GM18507 (cell line): ENCODE data around the gene JOSD2.
A peak's percentile ranks its signal among the peaks of the same experiment; 100 is the strongest.

Experiments
- DNase-seq: peaks from one replicate; pipeline ENCODE4 v3.0.0; 2011; ENCODE audit warnings: low read depth; ENCODE audit not compliant: insufficient read length; ENCODE audit errors: extremely low spot score
- FAIRE-seq: peaks from 2 replicates; lab custom pipeline; 2011; peaks lifted over from hg19 to GRCh38; lab: Jason Lieb, UNC

The JOSD2 gene, protein sequence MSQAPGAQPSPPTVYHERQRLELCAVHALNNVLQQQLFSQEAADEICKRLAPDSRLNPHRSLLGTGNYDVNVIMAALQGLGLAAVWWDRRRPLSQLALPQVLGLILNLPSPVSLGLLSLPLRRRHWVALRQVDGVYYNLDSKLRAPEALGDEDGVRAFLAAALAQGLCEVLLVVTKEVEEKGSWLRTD

DNA sequence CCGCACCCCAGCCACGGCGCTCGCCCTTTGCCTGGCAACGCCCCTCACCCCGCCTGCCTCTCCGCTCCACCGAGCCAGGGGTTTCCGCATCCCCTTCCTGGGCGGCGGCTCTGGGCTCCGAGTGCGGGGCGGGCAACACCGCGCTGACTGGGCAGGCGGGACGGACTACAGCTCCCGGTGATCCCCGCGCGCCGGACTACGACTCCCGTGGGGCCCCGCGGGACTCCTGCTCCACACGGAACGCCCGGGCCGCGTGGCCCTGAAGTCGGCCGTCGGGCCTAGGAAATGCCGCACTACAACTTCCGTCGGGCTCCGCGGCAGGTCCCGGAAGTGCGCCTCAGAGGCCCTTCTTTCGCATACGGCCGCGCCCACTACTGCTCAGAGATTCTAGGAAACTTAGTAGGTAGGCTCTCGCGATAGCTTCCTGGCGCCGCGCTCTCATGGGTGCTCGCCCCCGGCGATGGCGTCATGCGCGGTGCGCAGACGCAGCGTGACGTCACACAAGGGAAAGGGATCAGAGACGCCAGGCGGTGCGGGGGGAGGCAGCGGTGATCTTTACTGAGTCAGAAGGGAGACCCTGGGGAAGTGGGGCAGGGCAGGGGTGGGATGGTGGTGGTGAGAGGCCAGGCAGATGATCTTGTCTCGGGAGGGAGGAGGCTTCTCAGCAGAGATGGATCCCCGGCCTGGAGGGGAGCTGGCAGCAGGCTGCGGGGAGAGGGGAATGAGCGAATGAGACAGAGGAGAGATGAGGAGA lies at the start of gene JOSD2:
JOSD2 (minus strand) TSS at position 123 of the 754 bp plus-strand sequence. CDS start 760 bp downstream, outside the sequence.
- DNase-seq: peak; percentile 100
- FAIRE-seq: peak; percentile 98

DNA sequence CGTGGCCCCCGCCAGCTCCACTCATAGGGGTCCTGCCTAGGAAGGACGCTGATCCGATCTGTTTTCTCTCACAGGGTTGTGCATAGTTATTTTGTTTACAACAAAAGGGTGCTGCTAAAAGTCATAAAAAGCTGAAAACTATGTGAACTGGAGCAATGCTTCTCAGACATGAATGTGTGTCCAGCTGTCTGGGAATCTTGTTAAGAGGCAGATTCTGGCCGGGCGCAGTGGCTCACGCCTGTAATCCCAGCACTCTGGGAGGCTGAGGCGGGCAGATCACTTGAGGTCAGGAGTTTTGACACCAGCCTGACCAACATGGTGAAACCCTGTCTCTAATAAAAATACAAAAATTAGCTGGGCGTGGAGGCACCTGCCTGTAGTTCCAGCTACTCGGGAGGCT lies 48.6 kb upstream of the JOSD2 start:
- DNase-seq: no peak
- no peak for FAIRE-seq

DNA sequence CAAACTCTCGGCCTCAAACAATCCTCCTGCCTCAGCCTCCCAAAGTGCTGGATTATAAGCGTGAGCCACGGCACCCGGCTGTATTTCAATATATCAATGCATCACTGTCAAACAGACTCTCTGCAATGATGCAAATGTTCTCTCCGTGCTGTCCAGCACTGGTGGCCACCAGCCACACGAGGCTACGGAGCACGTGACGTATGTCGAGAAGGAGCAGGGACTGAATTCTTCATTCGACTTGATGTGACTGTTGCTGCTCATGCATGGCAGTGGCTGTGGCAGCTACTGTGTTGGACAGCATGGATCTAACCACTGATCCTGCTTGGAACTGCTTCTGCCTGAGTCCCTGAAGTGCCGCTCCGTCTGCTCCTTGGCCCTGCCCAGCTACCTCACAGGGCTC lies 47.5 kb upstream of the JOSD2 start:
- FAIRE-seq (no peak), DNase-seq (no peak)

DNA sequence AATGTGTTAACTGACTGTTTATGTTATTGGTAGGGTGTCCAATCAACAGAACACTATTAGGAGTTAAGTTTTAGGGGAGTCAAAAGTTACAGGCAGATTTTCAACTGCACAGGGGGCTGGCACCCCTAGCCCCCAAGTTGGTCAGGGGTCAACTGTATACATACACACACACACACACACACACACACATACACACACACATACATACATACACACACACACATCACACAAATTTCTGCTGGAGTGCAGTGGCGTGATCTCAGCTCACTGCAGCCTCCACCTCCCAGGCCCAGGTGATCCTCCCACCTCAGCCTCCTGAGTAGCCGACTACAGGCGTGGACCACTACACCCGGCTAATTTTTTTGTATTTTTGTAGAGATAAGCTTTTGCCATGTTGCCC lies 47.0 kb upstream of the JOSD2 start:
- FAIRE-seq: no peak

DNA sequence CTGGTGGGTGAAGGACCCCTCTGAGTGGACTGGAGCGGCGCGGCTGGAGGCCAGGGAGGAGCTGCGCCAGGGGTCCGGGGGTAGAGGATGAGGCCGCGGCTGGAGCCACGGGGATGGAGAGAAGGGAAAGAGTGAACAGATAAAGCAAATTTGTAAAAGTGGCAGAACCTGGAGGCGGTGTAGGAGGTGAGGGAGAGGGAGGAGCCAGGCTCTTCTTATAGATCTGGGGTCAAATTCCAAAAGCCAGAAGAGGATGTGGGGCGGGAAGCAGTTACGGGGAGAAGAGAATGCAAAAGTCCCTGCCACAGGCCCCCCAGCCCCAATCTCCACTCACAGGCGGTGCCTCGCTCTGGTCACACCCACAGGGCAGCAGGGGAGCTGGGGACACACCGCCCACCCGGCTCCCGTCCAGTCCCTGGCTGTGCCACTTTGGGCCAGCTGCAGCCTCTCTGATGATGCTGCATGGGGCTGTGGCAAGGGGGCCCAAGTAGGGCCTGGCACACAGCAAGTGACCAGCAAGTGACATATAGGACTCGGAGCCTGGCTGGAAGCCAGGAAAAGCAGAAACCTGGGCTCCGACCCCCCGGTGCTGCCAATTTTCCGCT lies 46.1 kb upstream of the JOSD2 start:
- FAIRE-seq (no peak), DNase-seq (no peak)

More for the DNA sequence above, 47.0 kb upstream of the JOSD2 start:
- no peak for DNase-seq

DNA sequence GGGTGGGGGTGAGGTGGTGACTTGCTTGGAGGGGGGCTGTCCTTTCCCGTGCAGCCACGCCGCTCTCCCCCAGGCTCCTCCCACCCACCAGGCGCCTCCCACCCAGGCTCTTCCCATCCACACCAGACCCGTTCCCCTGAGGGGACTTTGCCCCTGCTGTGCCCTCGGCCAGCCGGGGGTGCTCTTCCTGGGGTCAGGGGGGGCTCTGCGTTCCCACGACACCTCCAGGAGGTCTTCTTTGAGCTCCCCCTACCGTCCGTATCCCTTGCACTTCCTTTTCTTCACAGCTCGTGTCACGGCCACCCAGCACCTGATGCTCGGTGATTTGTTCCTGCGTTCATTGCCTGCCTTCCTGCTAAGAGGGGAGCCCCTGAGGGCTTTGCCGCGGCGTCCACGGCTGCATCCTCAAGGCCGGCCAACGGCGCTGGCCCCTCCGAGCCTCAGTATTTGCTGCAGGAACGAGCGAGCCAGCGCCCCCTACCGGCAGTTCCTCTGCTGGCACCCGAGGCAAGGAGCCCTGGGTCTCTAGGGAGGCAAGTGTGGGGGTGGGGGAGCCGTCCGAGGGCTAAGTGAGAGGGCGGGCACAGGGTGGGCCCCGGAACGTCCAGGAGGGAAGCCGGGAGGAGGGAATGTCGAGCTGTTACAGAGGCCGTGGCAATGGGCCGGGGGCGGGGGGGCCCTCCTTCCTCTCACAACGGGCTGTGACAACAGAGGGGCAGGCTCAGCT lies 45.5 kb upstream of the JOSD2 start:
- peak; percentile 86 for DNase-seq
- FAIRE-seq: peak; percentile 51

DNA sequence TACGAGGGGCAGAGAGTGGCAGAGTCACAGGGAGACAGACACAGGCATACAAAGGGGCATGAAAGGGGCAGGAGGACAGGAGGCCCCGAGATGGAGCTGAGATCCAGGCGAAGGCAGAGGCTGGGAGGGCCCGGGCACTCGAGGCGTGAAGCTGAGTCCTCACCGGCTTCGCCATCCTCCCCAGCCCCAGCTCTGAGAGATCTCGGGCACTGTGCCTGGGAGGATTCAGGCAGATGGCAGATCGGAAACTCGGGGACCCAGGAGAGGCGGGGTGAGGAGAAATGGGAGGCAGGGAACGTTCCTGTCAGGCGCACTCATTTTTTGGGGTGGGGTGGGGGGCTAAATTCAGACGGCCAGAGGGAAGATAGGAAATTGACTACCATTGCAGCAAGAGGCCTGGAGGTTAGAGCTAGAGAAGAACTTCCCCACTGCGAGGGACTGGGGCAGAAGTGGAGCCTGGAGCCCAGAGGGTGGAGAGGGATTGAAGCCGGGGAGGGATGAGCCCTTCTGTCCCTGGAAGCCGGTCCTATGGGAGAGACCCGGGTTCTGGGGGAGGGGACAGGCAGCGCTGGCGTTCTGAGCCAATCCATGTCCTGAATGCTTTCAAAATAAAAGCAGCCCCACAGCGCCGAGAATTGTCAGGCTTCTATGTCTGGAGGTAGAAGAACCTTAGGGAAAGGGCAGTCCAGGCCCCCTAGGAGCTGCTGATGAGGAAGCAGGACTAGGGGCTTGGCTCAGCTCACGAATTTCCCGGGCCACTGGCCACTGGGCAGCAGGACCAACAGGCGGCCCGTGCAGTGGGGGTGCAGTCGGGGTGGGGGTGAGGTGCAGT lies 44.7 kb upstream of the JOSD2 start:
- FAIRE-seq (no peak), DNase-seq (no peak)

DNA sequence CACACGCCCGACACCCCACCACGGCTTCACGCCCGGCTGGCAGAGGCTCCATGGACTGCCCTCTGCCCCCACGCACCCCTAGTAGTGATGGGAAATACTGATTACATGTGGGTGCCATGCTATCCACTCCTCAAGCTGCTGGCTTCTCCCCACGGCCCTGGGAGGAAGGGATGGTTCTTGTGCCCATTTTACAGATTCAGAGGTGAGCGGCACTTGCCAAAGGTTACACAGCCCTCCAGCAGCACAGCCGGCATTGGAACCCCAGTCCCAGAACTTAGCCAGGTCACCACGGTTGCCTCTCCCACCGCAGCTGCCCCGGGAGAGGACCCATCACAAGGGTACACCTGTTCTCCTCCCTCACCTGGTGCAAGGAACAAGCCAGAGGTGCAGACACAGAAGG lies 44.0 kb upstream of the JOSD2 start:
- DNase-seq (no peak), FAIRE-seq (no peak)

DNA sequence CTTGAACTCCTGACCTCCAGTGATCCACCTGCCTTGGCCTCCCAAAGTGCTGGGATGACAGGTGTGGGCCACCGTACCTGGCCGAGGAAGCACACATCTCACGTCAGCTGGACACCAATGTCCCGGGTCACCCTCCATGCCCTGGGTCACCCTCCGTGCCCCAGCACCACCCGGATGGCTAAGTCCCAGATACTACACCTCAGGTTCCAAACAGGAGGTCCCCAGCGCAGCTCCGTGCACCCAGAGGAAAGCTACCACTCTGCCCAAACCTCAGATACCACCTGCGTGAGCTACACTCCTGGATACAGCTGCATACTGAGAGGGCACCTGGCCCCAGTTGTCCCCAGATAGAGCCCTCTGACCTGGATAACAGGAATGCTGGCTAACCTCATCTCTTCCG lies 43.2 kb upstream of the JOSD2 start:
- DNase-seq: no peak
- FAIRE-seq: no peak

DNA sequence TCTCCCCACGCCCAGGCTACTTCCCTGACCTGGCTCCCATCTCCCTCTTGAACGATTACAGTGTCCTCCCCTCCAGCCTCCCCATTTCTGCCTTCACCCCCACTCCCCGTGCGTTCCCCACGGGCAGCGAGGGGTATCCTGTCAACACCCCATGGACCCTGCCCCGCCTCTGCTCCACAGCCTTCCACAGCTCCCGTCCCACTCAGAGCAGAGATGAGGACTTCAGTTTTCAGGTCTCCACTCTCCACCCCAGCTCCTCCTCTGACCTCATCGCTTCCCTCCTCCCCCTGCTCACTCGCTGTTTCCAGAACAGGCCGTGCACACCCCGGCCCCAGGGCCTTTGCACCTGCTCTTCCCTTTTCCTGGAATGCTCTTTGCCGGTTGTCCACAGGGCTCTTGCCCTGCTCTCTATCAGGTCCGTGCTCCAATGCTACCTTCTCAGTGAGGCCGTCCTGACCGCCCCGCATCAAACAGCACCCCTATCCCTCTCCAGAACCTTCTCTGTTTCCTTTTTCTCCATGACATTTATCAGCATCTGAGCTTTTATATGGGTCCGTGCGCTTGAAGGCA lies 42.2 kb upstream of the JOSD2 start:
- DNase-seq (no peak), FAIRE-seq (no peak)

DNA sequence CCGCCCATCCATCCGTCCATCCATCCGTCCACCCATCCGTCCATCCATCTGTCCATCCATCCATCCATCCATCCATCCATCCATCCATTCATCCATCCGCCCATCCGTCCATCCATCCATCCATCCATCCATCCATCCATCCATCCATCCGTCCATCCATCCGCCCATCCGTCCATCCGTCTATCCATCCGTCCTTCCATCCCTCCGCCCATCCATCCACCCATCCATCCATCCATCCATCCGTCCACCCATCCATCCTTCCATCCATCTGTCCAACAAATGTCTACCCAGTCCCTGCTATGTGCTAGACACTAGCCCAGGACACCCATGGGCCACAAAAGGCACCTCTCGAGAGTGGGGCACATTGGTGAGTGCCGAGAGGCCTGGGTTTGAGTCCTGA lies 41.5 kb upstream of the JOSD2 start:
- FAIRE-seq: no peak
- DNase-seq: no peak

DNA sequence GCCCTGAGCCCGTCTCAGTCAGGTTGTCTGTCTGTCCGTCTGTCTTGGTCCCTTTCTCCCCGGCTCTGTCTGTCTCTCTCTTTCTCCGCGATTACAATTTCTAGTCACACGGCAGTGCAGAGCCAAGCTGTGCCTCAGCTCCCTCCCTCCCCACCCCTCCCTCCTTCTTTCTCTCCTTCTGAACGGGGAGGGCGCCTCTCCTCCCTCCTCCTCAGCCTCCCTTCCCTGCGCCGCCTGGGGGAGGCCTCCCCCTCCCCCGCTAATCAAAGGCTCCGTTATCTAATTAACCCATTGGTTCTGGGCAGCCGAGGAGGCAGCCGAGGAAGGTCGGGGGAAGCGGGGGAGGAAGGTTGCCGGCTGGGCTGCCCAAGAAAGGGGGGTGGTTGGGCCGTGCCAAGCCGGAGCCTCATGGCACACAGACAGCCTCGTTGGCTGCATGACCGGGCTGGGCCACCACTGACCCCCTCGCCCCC lies 40.8 kb upstream of the JOSD2 start:
- DNase-seq: no peak
- no peak for FAIRE-seq

DNA sequence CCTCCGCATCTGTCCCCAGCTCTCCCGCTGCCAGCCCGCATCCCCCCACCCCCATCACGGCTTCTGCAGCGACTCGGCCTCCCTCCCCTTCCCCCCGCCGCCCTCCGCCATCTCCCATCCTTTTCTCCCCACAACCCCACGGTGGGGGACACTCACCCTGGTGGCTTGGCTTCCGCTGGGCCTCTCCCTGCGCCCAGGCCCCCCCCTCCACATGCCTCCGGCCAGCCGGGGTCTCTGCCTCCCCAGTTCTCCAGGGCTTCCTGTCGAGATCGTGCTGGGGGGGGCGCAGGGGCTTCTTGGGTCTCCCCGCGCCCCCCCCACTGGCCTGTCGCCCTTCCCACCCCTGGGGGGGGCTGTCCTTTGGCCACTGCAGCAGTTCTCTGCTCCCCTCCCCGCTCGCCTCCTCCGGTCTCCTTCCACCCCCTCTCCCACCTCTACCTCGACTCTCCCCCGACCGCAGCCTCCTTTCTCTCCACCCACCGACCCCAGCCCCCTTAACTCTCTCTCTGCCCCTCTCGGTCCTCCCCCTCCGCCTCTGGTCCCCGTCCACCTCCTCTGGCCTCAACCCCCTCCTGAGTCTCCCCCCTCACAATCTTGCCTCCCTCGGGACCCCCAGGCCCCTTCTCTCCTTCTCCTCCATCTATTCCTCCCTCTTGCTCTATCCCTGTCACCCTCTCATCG lies 40.2 kb upstream of the JOSD2 start:
- FAIRE-seq: no peak
- no peak for DNase-seq

DNA sequence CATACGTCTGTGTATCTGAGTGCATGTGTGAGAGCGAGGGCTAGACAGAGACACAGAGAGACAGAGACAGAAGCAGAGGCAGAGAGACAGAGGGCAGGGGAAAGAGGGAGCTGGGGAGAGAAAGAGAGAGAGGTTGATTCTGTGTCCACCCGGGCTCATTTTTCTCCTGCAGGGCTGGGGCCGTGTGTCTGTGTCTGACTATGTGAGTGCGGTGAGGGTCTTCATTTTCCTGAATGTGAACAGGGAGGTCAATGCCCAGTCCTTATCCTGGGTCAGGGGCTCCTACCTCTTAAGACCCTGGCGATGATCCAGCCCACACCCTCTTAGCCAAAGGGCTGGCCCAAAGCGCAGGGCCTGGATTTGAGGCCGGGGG lies 39.6 kb upstream of the JOSD2 start:
- no peak for FAIRE-seq
- no peak for DNase-seq

DNA sequence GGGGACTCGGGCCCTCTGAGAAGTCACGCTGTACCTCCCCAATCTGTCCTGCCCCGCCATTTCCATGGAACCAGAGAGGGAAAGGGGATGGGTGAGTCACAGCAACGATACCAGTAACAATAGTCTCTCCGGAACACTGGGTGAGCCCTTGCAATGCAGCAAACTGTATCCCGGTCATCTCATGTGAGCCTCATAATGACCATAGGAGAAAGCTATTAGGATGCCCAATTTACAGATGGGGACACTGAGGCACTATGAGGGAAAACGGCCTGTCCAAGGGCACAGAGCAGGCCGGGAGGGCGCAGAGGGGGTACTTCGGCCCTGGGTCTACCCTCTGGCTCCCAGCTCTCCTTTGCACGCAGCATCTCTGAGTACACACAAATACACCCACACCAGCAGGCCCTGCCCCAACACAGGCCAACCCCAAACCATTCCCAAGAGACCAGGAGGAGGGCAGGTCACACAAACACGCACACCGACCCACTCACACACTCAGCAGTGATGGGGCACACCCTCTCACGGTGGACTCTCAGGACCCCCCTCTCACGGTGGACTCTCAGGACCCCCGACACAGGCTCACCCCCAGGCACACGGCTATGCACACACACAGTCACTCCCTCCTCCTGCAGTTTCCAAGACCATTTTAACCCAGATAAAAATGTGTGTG lies 39.1 kb upstream of the JOSD2 start:
- DNase-seq: no peak
- no peak for FAIRE-seq

DNA sequence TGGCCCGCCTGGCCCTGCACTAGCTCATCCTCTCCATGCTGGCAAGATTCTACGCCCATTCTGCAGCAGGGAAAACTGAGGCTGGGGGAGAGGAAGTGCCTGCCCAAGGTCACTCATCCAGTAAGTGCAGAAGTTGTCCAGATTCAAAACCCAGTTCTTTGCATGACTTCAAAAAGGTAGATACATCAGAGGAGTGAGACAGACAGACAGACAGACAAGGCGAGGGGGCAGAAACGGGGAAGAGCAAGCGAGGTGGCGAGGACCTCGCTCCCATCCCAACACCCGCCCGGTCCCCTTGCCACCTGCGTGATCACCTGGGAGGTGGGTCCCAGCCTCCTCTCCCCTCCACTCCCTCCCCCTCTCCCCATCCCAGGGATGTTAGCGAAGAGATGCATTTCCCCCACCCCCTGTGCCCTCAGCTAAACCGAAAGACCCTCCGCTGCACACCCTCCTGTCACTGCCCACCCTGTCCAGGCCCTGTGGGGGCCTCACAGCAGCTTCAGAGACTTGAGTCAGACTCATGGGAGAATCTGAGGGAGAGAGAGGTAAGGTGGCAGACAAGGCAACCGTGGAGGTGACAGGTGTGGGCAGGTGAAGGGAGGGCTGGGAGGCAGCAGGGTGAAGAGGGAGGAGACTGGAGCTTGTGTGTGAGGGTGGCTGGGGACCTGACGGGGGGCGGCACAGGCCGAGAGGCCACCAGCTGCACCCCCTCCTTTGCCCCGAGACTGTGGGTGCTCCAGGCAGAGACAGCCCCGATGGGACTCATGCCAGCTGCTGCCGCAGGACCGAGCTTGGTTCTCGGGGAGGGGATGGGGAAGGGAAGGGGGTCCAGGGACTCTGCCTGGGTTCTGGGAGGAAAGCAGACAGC lies 38.3 kb upstream of the JOSD2 start:
- no peak for FAIRE-seq
- no peak for DNase-seq
